HEK293 (cell line): ENCODE measurements around the gene GLCE.
A peak's percentile ranks its signal among the peaks of the same experiment; 100 is the strongest.

ENCODE experiments used
- CTCF ChIA-PET: fragments of 350-600 bp; formaldehyde crosslinking; extraction: SDS; loops from one replicate; lab custom pipeline; 2021; ENCODE audit warnings: antibody characterized with exemption; lab: Yijun Ruan, JAX
- POLR2A ChIA-PET: fragments of 300-600 bp; formaldehyde crosslinking; extraction: SDS; loops from one replicate; lab custom pipeline; 2020; ENCODE audit warnings: antibody characterized with exemption, inconsistent platforms; lab: Yijun Ruan, JAX
- H3K27ac ChIP-seq: fragments of 200-500 bp; sonication (Bioruptor generic); 2 replicates; pipeline ENCODE4 v1.5.1; 2014; ENCODE audit warnings: low read depth, low read length, control low read depth, inconsistent platforms; ENCODE audit errors: extremely low read depth
- H3K36me3 ChIP-seq, 2 experiments: fragments of 200-500 bp in 1 of 2; sonication (Bioruptor generic) in 1 of 2; 1 replicate in 1 of 2; 2 replicates in 1 of 2; pipeline ENCODE4 v1.5.1; 2014 to 2017; ENCODE audit warnings: inconsistent platforms in 2 of 2, low read length in 2 of 2; ENCODE audit not compliant: control insufficient read depth in 2 of 2, insufficient read depth in 1 of 2
- H3K4me1 ChIP-seq: fragments of 200-500 bp; sonication (Bioruptor generic); 2 replicates; pipeline ENCODE4 v1.5.1; 2014; ENCODE audit warnings: mild to moderate bottlenecking, low read length, inconsistent platforms; ENCODE audit not compliant: control insufficient read depth, insufficient read depth
- H3K4me3 ChIP-seq: 2 replicates; pipeline ENCODE4 v1.5.1; 2011; ENCODE audit warnings: low read depth, mild to moderate bottlenecking, control low read depth, low read length, moderate library complexity
- H3K9me3 ChIP-seq: fragments of 200-500 bp; sonication (Bioruptor generic); 2 replicates; pipeline ENCODE4 v1.5.1; 2014; ENCODE audit warnings: low read depth, low read length, inconsistent platforms; ENCODE audit not compliant: control insufficient read depth, insufficient read depth
- EGR2 ChIP-seq: fragments of 450-650 bp; formaldehyde crosslinking; IDR thresholded peaks from 2 replicates; pipeline ENCODE4 v1.5.1; 2016; ENCODE audit warnings: low read depth, missing biosample characterization, missing genetic modification characterization
- GFI1B ChIP-seq: fragments of 450-650 bp; formaldehyde crosslinking; IDR thresholded peaks from 2 replicates; pipeline ENCODE4 v1.5.1; 2016; ENCODE audit warnings: missing biosample characterization, missing genetic modification characterization
- GLIS1 ChIP-seq: fragments of 450-650 bp; formaldehyde crosslinking; IDR thresholded peaks from 2 replicates; pipeline ENCODE4 v1.5.1; 2016; ENCODE audit warnings: missing biosample characterization, missing genetic modification characterization
- GLIS2 ChIP-seq: fragments of 450-650 bp; formaldehyde crosslinking; IDR thresholded peaks from 2 replicates; pipeline ENCODE4 v1.5.1; 2016; ENCODE audit warnings: missing biosample characterization, missing genetic modification characterization
- HOXD13 ChIP-seq: sonication (generic); formaldehyde crosslinking; IDR thresholded peaks from 2 replicates; pipeline ENCODE4 v1.8.0; 2022; ENCODE audit warnings: missing genetic modification reagents, borderline replicate concordance
- KLF16 ChIP-seq: fragments of 450-650 bp; formaldehyde crosslinking; IDR thresholded peaks from 2 replicates; pipeline ENCODE4 v1.5.1; 2017; ENCODE audit warnings: missing biosample characterization, missing genetic modification characterization
- KLF17 ChIP-seq: fragments of 450-650 bp; formaldehyde crosslinking; IDR thresholded peaks from 2 replicates; pipeline ENCODE4 v1.5.1; 2016; ENCODE audit warnings: missing biosample characterization, missing genetic modification characterization
- KLF8 ChIP-seq: fragments of 450-650 bp; formaldehyde crosslinking; IDR thresholded peaks from 2 replicates; pipeline ENCODE4 v1.5.1; 2016; ENCODE audit warnings: missing biosample characterization, missing genetic modification characterization
- KLF9 ChIP-seq: fragments of 450-650 bp; formaldehyde crosslinking; IDR thresholded peaks from 2 replicates; pipeline ENCODE4 v1.5.1; 2016; ENCODE audit warnings: missing biosample characterization, missing genetic modification characterization, low read depth
- OSR2 ChIP-seq: fragments of 450-650 bp; formaldehyde crosslinking; IDR thresholded peaks from 2 replicates; pipeline ENCODE4 v1.5.1; 2016; ENCODE audit warnings: missing biosample characterization, missing genetic modification characterization
- PRDM1 ChIP-seq: fragments of 450-650 bp; formaldehyde crosslinking; IDR thresholded peaks from 2 replicates; pipeline ENCODE4; 2016; ENCODE audit warnings: missing biosample characterization, missing genetic modification characterization
- SCRT1 ChIP-seq: fragments of 450-650 bp; formaldehyde crosslinking; IDR thresholded peaks from 2 replicates; pipeline ENCODE4 v1.5.1; 2016; ENCODE audit warnings: missing biosample characterization, missing genetic modification characterization, borderline replicate concordance
- SCRT2 ChIP-seq: fragments of 450-650 bp; formaldehyde crosslinking; IDR thresholded peaks from 2 replicates; pipeline ENCODE4 v1.5.1; 2016; ENCODE audit warnings: missing biosample characterization, missing genetic modification characterization
- SP2 ChIP-seq: fragments of 450-650 bp; formaldehyde crosslinking; IDR thresholded peaks from 2 replicates; pipeline ENCODE4 v1.5.1; 2016; ENCODE audit warnings: missing biosample characterization, missing genetic modification characterization
- YY2 ChIP-seq: fragments of 450-650 bp; formaldehyde crosslinking; IDR thresholded peaks from 2 replicates; pipeline ENCODE4 v1.5.1; 2016; ENCODE audit warnings: missing biosample characterization, missing genetic modification characterization
- ZNF112 ChIP-seq: fragments of 450-650 bp; formaldehyde crosslinking; IDR thresholded peaks from 2 replicates; pipeline ENCODE4 v1.5.0; 2017; ENCODE audit warnings: missing biosample characterization, missing genetic modification characterization
- ZNF138 ChIP-seq: fragments of 450-650 bp; formaldehyde crosslinking; IDR thresholded peaks from 2 replicates; pipeline ENCODE4 v1.5.1; 2016; ENCODE audit warnings: missing biosample characterization, missing genetic modification characterization, borderline replicate concordance
- ZNF175 ChIP-seq: fragments of 450-650 bp; formaldehyde crosslinking; IDR thresholded peaks from 2 replicates; pipeline ENCODE4 v1.5.1; 2016; ENCODE audit warnings: missing biosample characterization, missing genetic modification characterization
- ZNF19 ChIP-seq: fragments of 450-650 bp; formaldehyde crosslinking; IDR thresholded peaks from 2 replicates; pipeline ENCODE4; 2016; ENCODE audit warnings: missing biosample characterization, missing genetic modification characterization, low read depth
- ZNF211 ChIP-seq: fragments of 450-650 bp; formaldehyde crosslinking; IDR thresholded peaks from 2 replicates; pipeline ENCODE4 v1.5.1; 2016; ENCODE audit warnings: low read depth, missing biosample characterization, missing genetic modification characterization
- ZNF292 ChIP-seq: fragments of 450-650 bp; formaldehyde crosslinking; IDR thresholded peaks from 2 replicates; pipeline ENCODE4 v1.5.1; 2016; ENCODE audit warnings: low read depth, missing biosample characterization, missing genetic modification characterization, borderline replicate concordance
- ZNF521 ChIP-seq: fragments of 450-650 bp; formaldehyde crosslinking; IDR thresholded peaks from 2 replicates; pipeline ENCODE4 v1.5.1; 2017; ENCODE audit warnings: missing biosample characterization, mild to moderate bottlenecking, missing genetic modification characterization
- ZNF692 ChIP-seq: fragments of 450-650 bp; formaldehyde crosslinking; IDR thresholded peaks from 2 replicates; pipeline ENCODE4 v1.5.1; 2016; ENCODE audit warnings: missing biosample characterization, missing genetic modification characterization
- ZNF701 ChIP-seq: fragments of 450-650 bp; formaldehyde crosslinking; IDR thresholded peaks from 2 replicates; pipeline ENCODE4 v1.5.1; 2016; ENCODE audit warnings: missing biosample characterization, missing genetic modification characterization
- ZNF785 ChIP-seq: fragments of 450-650 bp; formaldehyde crosslinking; IDR thresholded peaks from 2 replicates; pipeline ENCODE4 v1.5.1; 2016; ENCODE audit warnings: missing biosample characterization, missing genetic modification characterization
- ZNF791 ChIP-seq: fragments of 450-650 bp; formaldehyde crosslinking; IDR thresholded peaks from 2 replicates; pipeline ENCODE4 v1.5.1; 2016; ENCODE audit warnings: missing biosample characterization, missing genetic modification characterization
- TF ChIP-seq, protein P1 (sequence below): IDR thresholded peaks from 2 replicates; pipeline ENCODE4 v1.6.1; 2011; ENCODE audit warnings: mild to moderate bottlenecking, low read depth, low read length, borderline replicate concordance
- TF ChIP-seq, protein P2 (sequence below): fragments of 450-650 bp; formaldehyde crosslinking; IDR thresholded peaks from 2 replicates; pipeline ENCODE4 v1.5.1; 2016; ENCODE audit warnings: missing biosample characterization, missing genetic modification characterization, borderline replicate concordance
- TF ChIP-seq, protein P3 (sequence below): fragments of 450-650 bp; IDR thresholded peaks from 2 replicates; pipeline ENCODE4 v1.5.1; 2018; ENCODE audit warnings: missing biosample characterization, missing genetic modification characterization

The GLCE gene

DNA sequence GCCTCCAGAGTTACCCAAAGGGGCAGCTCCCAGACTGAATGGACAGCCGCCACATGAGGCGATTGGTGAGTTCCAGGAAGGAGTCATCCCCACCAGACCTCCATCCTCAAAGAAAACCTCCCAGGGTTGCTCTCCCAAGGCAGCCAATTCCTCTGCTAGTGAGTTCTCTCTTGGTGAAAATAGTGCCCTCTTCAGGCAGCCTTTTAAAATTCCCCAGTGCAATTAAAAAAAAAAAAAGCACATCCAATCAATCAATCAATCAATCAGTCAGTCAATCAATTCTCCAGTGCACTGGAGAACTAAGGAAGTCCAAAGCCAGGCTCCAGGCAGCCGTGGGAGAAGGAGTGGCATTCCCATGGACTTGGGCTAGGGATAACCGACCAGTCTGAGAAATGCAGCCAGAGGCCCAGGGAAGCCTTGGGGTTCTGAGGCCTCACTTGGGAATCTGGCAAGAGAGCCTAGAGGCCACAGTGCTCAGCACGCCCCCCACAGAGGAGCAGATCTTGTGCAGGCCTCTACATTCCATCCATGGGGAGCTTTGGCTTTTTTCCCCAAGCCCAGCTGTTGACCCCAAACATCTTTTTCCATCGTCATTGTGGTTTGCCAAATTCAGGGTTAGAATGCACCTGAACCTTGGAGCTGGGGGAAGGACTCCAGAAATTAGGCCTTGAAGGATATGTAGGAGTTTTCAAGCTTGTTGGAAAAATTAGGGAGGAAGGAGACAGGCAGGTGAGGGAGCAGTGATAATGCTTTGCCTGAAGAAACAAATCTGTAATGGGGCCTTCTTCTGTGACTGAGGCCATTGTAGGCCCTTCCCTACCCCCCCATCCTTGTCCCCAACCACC lies 143.1 kb downstream of the GLCE start (continued):
- TF ChIP-seq GLIS1 (tag by site-specific recombination) (peak; percentile 59), HOXD13 (CRISPR knock-in tag) (no peak), SCRT2 (tag by site-specific recombination) (no peak), ZNF791 (tag by site-specific recombination) (no peak), EGR2 (tag by site-specific recombination) (no peak), KLF16 (tag by site-specific recombination) (no peak)
- TF ChIP-seq, protein P1, sequence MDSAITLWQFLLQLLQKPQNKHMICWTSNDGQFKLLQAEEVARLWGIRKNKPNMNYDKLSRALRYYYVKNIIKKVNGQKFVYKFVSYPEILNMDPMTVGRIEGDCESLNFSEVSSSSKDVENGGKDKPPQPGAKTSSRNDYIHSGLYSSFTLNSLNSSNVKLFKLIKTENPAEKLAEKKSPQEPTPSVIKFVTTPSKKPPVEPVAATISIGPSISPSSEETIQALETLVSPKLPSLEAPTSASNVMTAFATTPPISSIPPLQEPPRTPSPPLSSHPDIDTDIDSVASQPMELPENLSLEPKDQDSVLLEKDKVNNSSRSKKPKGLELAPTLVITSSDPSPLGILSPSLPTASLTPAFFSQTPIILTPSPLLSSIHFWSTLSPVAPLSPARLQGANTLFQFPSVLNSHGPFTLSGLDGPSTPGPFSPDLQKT: no peak
- TF ChIP-seq, protein P2, sequence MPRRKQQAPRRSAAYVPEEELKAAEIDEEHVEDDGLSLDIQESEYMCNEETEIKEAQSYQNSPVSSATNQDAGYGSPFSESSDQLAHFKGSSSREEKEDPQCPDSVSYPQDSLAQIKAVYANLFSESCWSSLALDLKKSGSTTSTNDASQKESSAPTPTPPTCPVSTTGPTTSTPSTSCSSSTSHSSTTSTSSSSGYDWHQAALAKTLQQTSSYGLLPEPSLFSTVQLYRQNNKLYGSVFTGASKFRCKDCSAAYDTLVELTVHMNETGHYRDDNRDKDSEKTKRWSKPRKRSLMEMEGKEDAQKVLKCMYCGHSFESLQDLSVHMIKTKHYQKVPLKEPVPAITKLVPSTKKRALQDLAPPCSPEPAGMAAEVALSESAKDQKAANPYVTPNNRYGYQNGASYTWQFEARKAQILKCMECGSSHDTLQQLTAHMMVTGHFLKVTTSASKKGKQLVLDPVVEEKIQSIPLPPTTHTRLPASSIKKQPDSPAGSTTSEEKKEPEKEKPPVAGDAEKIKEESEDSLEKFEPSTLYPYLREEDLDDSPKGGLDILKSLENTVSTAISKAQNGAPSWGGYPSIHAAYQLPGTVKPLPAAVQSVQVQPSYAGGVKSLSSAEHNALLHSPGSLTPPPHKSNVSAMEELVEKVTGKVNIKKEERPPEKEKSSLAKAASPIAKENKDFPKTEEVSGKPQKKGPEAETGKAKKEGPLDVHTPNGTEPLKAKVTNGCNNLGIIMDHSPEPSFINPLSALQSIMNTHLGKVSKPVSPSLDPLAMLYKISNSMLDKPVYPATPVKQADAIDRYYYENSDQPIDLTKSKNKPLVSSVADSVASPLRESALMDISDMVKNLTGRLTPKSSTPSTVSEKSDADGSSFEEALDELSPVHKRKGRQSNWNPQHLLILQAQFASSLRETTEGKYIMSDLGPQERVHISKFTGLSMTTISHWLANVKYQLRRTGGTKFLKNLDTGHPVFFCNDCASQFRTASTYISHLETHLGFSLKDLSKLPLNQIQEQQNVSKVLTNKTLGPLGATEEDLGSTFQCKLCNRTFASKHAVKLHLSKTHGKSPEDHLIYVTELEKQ (tag by site-specific recombination): peak; percentile 64; the same call in 1 of the 2 replicates

- ChIA-PET POLR2A (no interaction called here), CTCF (interaction anchor here (0.6 to 2.0 kb wide), 11 partner anchors 11 to 379 kb away, joined by 3 to 8 read pairs (median 3); no protein-coding TSS in a partner anchor)
- Histone ChIP-seq H3K4me3 (no peak overlapping the region), H3K36me3 (no peaks in the 10 kb centered on the region; a peak in 1 of 3 replicates), H3K4me1 (no peaks in the 10 kb centered on the region; the same call in 1 of the 2 replicates), H3K9me3 (no peaks in the 10 kb centered on the region), H3K27ac (no peak overlapping the region)
- no peak for TF ChIP-seq ZNF692 (tag by site-specific recombination)
- TF ChIP-seq ZNF112 (tag by site-specific recombination): no peak
- TF ChIP-seq GFI1B (tag by site-specific recombination): no peak
- TF ChIP-seq ZNF701: no peak
- TF ChIP-seq SCRT1: peak; percentile 71; the same call in 1 of the 2 replicates
- TF ChIP-seq KLF8 (tag by site-specific recombination): no peak
- no peak for TF ChIP-seq KLF9
- no peak for TF ChIP-seq ZNF19
- TF ChIP-seq PRDM1 (tag by site-specific recombination): peak; percentile 32; the same call in 1 of the 2 replicates
- no peak for TF ChIP-seq YY2 (tag by site-specific recombination)
- no peak for TF ChIP-seq ZNF785 (tag by site-specific recombination)
- no peak for TF ChIP-seq OSR2 (tag by site-specific recombination)
- no peak for TF ChIP-seq ZNF175 (tag by site-specific recombination)
- TF ChIP-seq ZNF292: no peak
- peak; percentile 82 for TF ChIP-seq SCRT2 (tag by site-specific recombination)
- no peak for TF ChIP-seq ZNF211 (tag by site-specific recombination)
- no peak for TF ChIP-seq KLF17 (tag by site-specific recombination)
- TF ChIP-seq GLIS2 (tag by site-specific recombination): no peak
- TF ChIP-seq, protein P3, sequence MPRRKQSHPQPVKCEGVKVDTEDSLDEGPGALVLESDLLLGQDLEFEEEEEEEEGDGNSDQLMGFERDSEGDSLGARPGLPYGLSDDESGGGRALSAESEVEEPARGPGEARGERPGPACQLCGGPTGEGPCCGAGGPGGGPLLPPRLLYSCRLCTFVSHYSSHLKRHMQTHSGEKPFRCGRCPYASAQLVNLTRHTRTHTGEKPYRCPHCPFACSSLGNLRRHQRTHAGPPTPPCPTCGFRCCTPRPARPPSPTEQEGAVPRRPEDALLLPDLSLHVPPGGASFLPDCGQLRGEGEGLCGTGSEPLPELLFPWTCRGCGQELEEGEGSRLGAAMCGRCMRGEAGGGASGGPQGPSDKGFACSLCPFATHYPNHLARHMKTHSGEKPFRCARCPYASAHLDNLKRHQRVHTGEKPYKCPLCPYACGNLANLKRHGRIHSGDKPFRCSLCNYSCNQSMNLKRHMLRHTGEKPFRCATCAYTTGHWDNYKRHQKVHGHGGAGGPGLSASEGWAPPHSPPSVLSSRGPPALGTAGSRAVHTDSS: no peak
- no peak for TF ChIP-seq ZNF521 (tag by site-specific recombination)
- TF ChIP-seq SP2 (tag by site-specific recombination): no peak
- TF ChIP-seq EGR2 (tag by site-specific recombination): no peak
- TF ChIP-seq ZNF138 (tag by site-specific recombination): no peak
Measured at GRCh38 chr15:69304182-69304545, 143.7 kb downstream of the GLCE start.
